Renal cortex interstitium (tissue), 11 donors: ENCODE results near the gene TNRC6B. TPM values are rescaled to one million over a fixed set of nuclear protein-coding genes. Genes with fewer than 3 reads are reported as not detected.
"Not testable (repeated sequence)": the region's sequence is repeated elsewhere in the genome, so short reads cannot be mapped to it uniquely, and the experiment has no call there.

Experiments
- DNase-seq, 11 donors: peaks; one replicate each; pipeline ENCODE4 v3.0.0-alpha.2; 2013; ENCODE audit warnings: low read depth in 9 of 11, low spot score in 4 of 11; ENCODE audit errors: extremely low read depth in 1 of 11
- polyA plus RNA-seq, 3 donors: library from polyadenylated mRNA; unstranded; fragments of 120-200 nt; gene quantifications; one replicate each; pipeline ENCODE4 v1.2.1, GENCODE V29; 2013; ENCODE audit not compliant: insufficient read length in 3 of 3

Gene TNRC6B
- polyA plus RNA-seq, 3 donors, result 12.2 to 15.7 (median 13.9) TPM

GRCh38 chr22:40310081-40310767, 132.5 kb downstream of the TNRC6B start:
- no peak for DNase-seq

GRCh38 chr22:40310768-40311120, 133.0 kb downstream of the TNRC6B start:
- DNase-seq, result no peak

- DNase-seq, result not testable (repeated sequence)
Observed at GRCh38 chr22:40311646-40312045, 133.9 kb downstream of the TNRC6B start.

- DNase-seq, result peak in 2 of 11 donors; percentile 25 to 40
Observed at GRCh38 chr22:40312050-40312449, 134.3 kb downstream of the TNRC6B start.

- no peak for DNase-seq
Observed at GRCh38 chr22:40313007-40313406, 135.3 kb downstream of the TNRC6B start.

GRCh38 chr22:40314041-40314440, 136.3 kb downstream of the TNRC6B start:
- no peak for DNase-seq

- DNase-seq, result no peak
Observed at GRCh38 chr22:40320687-40321086, 143.0 kb downstream of the TNRC6B start.

GRCh38 chr22:40322021-40322420, 144.3 kb downstream of the TNRC6B start:
- no peak for DNase-seq

- DNase-seq, result no peak
Observed at GRCh38 chr22:40322818-40323447, 145.2 kb downstream of the TNRC6B start.

GRCh38 chr22:40323681-40324171, 146.0 kb downstream of the TNRC6B start:
- no peak for DNase-seq

- DNase-seq, result no peak
Observed at GRCh38 chr22:40324468-40325305, 147.0 kb downstream of the TNRC6B start.

GRCh38 chr22:40325315-40325714, 147.6 kb downstream of the TNRC6B start:
- no peak for DNase-seq

- DNase-seq, result no peak
Observed at GRCh38 chr22:40326905-40327735, 149.4 kb downstream of the TNRC6B start.

GRCh38 chr22:40328546-40329456, 151.1 kb downstream of the TNRC6B start:
- DNase-seq, result no peak

GRCh38 chr22:40329466-40329865, 151.7 kb downstream of the TNRC6B start:
- DNase-seq, result no peak

GRCh38 chr22:40330086-40330485, 152.4 kb downstream of the TNRC6B start:
- no peak for DNase-seq

- no peak for DNase-seq
Observed at GRCh38 chr22:40330615-40331014, 152.9 kb downstream of the TNRC6B start.

GRCh38 chr22:40331706-40332105, 154.0 kb downstream of the TNRC6B start:
- no peak for DNase-seq
